CD4-positive, alpha-beta T cell treated with Interleukin-4 for 1 hour (primary cell): ENCODE measurements around the gene RBM19.
"Not testable (repeated sequence)": the region's sequence is repeated elsewhere in the genome, so short reads cannot be mapped to it uniquely, and the experiment has no call there.

ENCODE experiments used
- DNase-seq, 2 donors: peaks; one replicate each; pipeline ENCODE4 v3.0.0-alpha.2; 2020 to 2022

The RBM19 gene

DNA sequence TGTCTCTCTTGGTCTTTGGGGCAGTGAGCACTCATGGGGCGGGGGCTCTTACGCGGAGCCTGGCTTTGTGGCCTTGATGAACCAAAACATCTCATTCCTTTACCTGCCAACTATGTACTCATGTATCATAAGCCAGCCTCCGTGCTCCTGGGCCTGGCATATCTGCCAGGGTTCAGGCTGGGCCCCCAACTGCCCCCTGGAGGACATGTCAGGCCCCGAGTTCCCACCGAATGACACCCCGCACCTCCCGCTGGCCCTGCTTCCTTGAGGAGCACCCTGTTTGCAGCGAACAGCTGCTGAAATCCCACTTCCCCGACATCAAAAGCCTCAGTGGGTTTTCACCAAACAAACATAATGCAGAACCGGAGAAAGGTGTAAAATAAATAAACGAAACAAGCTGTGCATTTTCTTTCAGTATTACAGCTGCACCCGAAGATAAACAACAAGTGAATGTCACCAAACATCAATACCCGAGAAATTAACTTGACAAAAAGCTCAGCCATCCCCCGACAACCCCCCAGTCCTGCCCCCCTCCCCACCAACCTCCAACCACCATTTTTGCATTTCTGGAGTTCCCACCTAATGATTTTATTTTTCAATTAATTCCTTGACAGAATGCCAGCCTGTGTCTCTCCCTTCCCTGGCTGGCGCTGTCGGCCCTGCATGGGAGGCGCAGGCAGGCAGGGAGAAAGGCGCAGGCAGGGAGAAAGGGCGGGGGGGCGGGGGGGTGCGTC is 139.2 kb downstream of the RBM19 start:
- DNase-seq, result no peak

DNA sequence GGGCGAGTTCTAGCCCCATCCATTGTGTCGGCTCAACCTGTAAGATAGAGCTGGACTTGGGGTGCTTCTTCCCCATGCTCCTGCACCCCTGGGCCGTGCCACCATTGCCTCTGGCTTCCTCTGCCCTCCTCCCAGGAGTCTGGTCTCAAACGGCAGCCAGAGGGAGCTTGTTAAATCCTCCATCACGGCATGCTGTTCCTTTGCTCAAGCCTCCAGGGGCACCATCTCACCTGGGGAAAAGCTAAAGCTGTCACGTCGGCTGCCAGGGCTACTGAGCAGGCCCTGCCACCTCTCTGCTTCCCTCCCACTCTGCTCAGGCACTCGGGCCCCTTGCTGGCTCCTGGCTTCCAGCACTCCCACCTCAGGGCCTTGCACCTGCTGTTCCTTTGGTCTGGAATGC is 140.4 kb downstream of the RBM19 start:
- no peak for DNase-seq

DNA sequence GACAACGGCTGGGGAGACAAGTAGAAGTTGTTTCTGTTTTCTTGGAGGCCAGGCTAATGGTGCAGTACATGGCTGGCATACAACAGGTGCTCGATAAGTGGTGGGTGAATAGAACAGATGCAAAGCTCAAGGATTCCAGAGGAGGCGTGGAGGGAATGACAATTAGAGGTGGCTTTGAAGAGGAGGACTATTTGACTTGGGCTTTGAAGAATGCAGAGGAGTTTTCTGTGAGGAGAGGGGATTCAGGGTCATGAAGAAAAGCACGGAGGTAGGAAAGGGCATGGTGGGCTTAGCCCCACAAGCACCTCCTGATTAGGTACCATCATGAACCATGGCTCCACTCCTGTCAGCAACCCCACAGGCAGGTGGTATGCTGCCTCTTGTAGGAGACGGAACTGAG is 142.3 kb downstream of the RBM19 start:
- no peak for DNase-seq

DNA sequence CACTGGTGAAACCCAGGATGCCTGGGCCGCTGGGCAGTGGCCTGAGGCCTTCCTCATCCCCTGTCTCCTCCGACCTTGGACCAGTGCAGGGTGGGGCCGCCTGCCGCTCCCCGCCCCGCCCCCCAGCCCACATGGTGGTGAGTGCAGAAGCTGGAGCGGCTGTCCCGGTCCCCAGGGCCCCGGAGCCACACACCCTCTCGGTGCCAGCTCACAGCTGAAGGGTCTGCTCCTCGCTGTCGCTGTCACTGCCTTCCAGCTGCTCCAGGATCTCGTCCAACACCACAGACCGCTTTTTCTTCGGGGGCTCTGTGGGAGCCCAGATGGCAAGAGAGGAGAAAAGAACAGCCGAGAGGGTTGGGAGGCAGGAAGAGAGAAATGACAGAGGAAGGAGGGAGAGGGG is 143.1 kb downstream of the RBM19 start:
- DNase-seq, result no peak

DNA sequence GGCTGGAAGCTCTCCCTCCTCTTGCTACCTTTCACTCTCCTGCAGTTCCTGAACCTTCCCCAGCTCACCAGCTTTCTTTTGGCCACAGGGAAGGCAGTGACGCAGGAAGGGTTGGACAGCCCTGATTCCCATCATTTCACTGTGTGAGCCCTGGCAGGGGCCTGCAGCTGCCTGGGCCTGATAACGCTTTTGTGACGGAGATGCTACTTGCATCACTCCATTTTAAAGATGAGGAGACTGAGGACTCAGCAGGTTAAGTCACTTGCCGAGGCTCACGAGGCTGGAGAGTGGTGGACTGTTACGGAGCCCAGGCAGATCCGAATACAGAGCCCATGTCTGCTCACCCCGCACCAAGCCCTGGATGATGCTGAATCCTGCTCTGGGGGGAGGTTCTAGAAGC is 145.3 kb downstream of the RBM19 start:
- no peak for DNase-seq

DNA sequence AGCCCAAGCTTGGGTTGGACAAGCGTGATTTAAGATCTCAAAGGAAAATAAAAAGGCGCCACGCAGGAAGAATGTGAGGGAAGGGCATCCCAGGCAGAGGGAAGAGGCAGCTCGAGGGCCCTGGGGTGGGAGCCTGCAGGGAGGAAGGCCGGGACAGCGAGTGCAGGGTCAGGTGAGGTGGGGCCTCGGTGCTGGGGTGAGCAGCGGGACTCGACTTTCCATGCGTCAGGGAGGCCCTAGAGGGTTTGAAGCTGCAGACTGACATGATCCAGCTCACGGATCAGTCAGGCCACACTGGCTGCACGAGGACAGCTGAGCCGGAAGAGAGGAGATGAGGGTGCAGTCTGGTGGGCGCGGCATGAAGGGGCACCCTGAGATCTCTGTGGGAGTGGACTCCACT is 145.8 kb downstream of the RBM19 start:
- no peak for DNase-seq

DNA sequence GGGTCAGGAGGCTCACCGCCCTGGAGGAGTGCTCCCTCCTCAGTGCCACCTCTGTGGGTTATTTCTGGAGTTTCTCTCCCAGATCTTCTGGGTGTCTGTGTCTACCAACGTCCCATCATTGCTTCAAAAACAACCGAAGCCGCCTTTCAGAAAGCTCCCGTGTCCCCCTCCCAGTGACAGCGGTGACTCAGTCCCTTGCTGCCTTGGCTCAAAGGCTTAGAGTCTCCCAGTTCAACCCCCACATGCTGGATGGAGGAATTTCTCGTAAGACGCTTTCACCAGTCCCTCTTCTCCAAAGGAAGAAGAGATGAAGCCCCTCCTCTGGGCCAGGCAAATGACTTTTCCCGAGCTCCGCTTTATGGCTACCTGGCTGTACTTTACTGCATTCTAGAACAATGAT is 146.6 kb downstream of the RBM19 start:
- DNase-seq, result no peak

DNA sequence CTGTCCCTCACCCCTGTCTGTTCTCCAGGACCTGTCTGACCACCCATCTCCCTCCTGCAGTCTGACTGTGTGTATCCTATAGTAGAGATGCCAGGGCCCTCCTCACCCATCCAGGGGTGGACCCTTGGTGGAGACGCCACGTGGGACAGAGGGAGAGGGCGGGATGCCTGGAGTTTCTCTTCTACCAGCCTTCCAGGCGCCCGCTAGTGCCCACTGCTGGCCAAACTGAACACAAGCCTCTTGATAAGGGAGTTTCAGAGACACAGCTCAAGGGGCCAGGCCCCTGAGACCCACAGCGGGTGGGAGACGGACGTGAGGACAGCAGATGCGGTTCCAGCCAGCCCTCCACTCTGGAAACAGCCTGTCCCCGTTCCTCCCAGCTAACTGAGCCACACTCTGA is 147.3 kb downstream of the RBM19 start:
- DNase-seq, result no peak

DNA sequence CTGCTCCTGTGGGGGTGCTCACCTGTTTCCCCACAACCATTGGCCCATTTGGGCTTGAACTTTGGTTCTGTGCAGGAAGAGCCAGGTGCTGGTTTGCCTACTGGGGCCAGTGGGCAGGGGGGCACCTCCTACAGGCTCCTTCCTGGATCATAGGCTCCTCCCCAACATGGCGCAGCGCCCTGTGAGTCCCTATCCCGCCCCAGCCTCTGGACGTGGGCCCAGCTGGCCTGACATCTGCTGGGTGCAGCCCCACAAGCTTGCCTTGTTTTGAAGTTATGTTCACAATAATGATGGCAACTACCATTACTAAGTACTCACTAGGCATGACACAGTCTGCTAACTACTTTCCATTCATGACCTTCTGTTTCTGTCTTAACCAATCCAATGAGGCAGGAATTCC is 147.8 kb downstream of the RBM19 start:
- DNase-seq, result no peak

DNA sequence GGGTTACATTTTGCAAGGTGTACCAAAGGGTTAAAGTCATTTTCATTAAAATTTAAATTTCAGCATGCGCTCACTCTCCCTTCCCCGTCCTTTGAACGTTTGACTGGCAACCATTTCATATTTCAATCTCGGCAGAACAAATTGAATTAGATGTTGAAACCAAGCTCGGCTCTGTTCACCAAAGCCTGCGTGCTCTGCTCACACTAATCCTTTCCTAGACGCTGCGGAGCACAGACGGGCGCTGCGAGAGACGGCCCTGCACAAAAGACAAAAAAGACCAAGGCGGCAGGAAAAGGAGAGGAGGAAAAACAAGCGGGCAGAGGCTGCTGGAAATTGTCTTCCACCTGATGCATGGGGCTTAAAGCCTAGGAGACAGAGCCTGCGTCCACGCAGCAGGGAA is 149.3 kb downstream of the RBM19 start:
- DNase-seq, result no peak

DNA sequence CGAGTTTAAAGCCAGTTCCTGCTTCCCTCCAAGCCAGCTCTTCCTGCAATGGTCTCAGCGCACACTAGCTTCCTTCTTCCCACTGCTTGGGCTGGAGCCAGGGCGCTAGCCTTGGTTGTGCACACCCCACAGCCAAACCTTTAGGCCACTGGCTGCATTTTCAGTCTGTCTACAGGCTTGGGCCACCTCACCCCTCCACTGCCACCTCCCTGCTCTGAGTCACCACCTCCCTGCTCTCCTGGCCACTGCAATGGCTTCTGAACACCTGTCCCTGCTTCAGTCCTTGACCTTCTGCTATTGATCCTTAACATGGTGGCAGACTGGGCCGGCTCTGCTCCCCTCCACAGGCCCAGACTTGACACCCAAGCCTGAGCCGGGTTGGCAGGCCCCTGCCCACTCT is 151.1 kb downstream of the RBM19 start:
- no peak for DNase-seq

DNA sequence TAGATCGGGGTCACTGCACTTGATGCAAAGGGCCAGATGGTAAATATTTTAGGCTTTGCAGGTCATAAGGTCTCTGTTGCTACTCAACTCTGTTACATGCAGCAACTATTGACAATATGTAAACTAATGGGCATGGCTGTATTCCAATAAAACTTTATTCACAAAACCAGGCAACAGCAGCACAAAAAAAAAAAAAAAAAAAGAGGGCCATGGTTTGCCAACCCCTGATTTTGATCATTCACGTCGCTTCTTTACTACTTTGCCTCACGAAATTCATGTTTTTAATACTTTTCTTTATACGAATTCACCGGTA is 152.9 kb downstream of the RBM19 start:
- DNase-seq, result no peak

DNA sequence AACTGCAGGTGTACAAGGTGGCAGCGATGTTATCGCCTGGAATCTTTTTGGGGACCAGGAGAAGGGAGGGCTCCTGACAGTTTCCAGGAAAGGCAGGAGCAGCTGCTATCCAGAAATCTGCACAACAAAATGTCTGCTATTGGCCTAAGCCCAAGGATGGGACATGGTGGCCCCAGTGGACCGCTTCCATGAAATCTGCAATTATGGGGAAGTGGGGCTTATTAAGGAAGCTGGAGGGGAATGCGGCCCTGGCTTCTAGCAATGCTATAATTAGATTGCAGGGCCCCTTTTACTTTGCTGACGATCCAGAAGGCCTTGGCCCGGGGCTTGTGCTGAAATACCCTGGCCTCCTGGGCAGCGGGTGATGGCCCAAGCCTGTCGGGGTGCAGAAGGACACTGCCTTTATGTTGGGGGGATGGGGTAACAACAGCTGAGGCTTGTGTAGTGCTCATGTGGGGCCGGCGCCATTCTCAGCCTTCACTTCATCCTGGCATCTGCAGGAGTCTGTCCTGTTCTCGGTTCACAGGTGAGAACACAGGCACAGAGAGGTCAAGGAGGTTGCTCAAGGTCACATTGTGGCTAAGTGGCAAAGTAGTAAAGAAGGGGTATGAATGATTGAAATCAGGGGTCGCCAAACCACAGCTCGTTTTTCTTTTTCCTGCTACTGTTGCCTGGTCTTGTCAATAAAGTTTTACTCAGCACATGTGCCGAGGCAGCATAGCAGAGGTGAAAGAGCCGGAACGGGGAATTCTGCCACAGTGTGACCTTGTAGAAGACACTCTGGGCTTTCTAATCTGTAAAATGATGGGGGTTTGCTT is 153.5 kb downstream of the RBM19 start:
- DNase-seq, result no peak

DNA sequence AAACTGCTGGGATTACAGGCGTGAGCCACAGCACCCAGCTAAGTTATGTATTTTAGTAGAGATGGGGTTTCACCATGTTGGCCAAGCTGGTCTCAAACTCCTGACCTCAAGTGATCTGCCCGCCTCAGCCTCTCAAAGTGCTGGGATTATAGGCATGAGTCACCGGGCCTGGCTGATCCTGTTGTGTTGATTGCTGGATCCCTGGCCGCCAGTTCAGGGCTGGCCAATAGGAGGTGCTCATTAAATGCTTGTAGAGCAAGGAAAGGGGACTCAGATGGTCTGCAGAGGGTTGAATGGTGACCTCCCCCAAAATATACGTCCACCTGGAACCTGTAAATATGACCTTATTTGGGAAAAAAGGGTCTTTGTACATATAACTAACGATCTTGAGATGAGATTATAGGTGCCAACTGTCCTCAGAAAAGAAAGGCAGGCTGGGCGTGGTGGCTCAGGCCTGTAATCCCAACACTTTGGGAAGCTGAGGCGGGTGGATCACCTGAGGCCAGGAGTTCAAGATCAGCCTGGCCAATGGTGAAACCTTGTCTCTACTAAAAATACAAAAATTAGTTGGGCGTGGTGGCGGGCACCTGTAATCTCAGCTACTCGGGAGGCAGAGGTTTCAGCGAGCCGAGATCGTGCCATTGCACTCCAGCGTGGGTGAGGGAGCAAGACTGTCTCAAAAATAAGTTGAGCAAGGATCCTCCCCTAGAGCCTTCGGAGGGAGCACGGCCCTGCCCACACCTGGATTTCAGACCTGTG is 156.5 kb downstream of the RBM19 start:
- not testable (repeated sequence) for DNase-seq

DNA sequence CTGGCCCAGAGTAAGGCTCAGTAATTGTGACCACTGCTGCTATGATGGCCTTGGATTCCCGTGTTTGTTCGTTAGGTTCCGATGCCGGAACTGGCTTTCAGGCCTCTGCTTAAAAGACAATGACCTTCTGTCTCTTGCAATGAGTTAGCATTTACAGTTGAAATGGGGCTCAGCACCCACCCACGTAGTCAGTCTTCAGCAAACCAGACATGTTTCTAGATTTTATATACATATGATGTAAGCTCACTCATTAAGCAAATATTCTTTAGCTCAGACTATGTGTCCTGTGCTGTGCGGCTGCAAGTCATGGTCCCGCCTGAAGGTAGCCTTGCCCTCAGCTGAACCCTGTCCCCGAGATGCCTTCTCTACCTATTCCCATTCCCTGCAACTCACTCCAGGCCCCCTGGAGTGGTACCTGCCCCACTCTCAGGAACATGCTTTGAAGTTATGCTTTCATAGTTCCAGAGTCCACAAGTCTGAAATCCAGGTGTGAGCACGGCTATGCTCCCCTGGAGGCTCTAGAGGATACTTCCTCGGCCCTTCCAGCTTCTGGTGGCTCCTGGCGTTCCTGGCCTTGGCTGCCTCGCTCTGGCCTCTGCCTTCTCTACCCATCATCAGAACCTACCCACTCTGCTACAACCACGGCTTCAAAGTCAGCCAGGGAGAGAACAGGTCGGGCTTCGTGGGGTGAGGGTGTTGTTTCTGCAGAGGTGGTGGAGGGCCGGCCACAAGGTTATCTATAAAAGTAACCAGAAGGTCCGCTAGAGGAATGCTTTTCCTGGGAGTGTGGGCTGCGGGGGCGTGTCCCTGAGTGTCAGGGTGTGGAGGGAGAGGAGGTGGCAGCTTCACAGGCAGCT is 157.8 kb downstream of the RBM19 start:
- no peak for DNase-seq

DNA sequence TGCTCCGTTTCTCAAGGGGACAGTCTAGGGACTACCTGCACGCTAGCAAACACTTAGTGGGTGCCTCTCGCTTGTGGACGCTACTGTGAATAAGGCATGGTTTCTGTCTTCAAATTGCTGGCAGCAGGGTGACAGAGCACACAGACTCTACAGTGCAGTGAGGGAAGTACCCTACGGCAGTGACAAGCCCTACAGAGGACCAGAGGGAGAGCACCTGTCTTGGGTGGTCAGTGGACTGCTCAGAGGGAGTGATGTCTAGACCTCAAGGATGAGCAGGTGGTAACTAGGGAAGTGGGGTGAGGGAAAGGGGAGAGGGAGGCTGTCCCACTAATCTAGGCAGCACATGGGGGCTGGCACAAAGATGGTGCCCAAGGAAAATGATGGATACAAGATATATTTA is 160.5 kb downstream of the RBM19 start:
- DNase-seq, result no peak

DNA sequence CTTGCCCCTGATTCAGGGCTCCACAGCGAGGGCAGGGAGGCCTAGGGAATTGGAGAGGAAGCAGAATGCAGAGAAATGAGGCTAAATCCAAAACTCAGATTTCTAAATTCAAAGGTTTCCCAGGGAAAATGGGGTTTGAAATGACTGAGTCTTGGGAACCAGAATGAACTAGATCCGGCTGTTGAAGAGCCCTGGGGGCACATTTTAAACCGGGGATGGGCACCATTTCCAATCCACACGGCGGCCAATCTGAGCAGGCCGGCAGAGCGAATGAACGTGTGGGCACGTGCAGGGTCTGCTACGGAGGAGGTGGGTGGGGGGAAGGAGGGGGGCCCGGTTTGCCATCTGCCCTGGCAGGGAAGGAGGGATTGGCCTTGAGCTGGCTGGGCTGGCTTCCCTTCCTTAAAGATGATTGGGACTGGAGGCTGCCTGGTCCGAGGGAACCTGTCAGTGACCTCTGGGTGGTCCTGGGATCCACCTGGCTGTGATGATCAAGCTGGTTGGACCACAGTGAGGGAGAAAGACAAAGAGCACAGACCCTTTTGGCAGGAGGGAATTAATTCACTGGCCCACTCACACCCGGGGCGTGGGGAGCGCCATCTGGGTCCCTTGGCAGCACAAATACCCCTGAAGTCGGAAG is 161.0 kb downstream of the RBM19 start:
- DNase-seq, result no peak

DNA sequence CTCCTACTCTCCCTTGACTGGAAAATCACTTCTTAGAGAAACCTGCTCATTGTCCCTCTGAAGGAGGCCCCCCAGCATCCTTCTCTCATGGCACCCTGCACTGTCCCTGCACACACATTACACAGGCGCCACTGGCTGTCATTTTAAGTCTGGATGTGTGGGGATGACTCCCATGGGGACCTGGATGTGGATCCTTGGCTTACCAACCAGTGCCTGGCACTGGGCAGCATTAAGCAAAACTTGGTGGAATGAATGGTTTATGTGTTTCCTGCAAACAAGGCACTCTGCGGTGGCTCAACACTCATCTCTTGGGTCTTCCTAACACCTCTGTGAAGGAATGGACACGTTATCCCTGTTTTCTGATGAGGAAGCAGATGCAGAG is 162.4 kb downstream of the RBM19 start:
- no peak for DNase-seq

DNA sequence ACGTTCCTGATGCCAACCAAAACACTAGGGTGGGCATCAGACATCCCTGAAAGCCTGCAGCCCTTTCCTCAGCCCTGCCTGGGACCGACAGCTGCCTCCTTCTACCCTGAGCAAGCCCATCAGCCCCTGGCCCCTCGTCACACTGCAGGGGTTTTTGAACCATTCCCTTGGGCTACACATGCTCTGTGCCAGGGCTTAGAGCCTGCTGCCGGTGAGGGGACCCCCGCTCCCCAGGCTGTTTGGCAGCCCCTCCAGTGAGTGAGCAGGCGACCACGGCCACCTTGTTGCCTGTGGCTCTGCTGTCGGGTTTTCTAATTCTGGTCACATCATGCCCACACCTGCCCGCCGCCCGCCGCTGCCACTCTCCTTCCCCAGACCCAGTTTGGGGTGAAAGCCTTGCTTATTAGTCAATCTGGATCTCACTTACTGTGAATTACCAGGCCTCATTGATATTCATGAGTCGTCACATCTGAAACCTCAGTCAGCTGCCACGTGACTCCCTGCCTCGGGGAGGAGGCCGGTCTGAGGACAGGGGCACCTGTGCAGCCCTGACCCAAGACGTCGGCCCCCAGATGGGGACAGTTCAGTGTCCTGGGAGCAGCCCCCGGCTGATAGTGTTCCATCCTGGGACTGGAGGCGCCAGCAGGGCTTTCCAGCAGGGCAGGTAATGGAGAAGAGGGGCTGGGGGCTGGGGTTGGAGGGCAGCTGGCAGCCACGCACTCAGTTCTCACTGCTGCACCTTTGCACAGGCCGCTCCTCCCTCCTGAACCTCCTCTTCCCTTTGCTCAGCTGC is 163.0 kb downstream of the RBM19 start:
- no peak for DNase-seq

DNA sequence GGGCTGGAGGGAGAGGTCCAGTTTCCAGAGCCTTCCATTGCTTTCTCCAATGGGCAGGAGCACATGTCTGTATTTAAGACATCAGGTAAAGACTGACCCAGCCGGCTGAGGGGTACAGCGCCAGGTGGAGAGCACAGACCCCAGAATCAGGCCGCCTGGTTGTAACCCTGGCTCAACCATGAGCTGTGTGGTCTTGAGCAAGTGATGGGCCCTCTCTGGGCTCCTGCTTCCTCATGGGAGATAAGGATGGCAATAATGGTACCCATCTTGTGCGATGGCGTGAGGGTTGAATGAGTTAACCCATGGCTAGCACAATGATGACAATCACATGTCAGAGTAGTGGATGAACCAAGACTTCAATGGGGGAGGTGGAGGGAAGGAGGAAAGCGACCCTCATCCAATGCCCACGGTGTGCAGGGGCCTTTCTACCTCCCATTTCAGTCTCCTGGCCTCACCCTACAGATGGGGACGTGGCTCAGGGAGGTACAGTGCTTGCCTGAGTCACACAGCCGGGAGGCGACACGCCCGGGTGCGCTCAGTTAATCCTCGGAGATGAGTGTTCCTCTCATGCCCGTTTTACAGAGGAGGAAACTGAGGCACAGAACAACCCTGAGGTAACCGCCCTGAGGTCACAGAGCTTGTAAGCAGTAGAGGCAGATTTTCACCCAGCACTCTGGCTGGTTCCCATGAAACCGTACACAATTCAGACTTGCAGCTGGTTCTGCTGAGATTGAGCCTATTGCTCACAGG is 163.9 kb downstream of the RBM19 start:
- no peak for DNase-seq

DNA sequence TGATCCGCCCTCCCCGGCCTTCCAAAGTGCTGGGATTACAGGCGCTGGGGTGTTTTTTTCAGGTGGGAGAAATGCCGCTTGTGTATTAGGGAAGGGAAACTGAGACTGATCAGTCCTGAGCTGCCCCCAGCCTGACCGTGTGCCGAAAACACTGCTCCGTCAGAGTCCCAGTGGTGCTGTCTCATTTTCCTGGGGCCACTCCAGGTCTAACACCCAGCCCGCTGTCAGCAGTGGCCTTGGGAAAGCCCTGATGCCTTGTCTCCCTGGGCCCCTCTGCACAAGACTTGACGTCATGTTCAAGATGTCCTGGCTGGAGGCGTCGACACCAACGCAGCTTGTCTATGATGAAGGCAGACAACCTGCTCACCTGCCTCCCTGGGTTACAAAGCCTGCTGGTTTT is 165.9 kb downstream of the RBM19 start:
- DNase-seq, result no peak
